H1 (cell line): ENCODE results near the gene BECN2. TPM values are rescaled to one million over a fixed set of nuclear protein-coding genes. Genes with fewer than 3 reads are reported as not detected.

Source experiments
- CTCF ChIA-PET: fragments of 300-600 bp; sonication (Branson Sonifier 250); formaldehyde crosslinking; loops from one replicate; lab custom pipeline; 2021; ENCODE audit not compliant: partially characterized antibody; lab: Charles Lee
- POLR2A ChIA-PET: fragments of 300-600 bp; sonication (Branson Sonifier 250); formaldehyde crosslinking; loops from one replicate; lab custom pipeline; 2021; ENCODE audit warnings: inconsistent platforms; ENCODE audit not compliant: partially characterized antibody; lab: Charles Lee
- DNase-seq, 2 experiments: peaks; one replicate each; pipeline versions ENCODE4 v3.0.0 to v3.0.0-alpha.2; 2010 to 2022; ENCODE audit warnings: low spot score in 2 of 2, low read depth in 1 of 2, mixed read lengths in 1 of 2
- FAIRE-seq: peaks from 2 replicates; lab custom pipeline; 2011; peaks lifted over from hg19 to GRCh38; lab: Jason Lieb, UNC
- H2AFZ ChIP-seq: 2 replicates; pipeline ENCODE4 v1.8.1; 2012; ENCODE audit warnings: low read length, inconsistent platforms
- H2AK5ac ChIP-seq: 2 replicates; pipeline ENCODE4 v1.6.1; 2013; ENCODE audit warnings: low read depth, low read length
- H2BK120ac ChIP-seq: replicated peaks from 2 replicates; pipeline ENCODE3; 2013; ENCODE audit warnings: low read depth, low read length, inconsistent platforms
- H2BK12ac ChIP-seq: 2 replicates; pipeline ENCODE4 v1.6.1; 2013; ENCODE audit warnings: low read depth, low read length
- H2BK15ac ChIP-seq: 2 replicates; pipeline ENCODE4 v1.6.1; 2013; ENCODE audit warnings: low read length
- H2BK20ac ChIP-seq: 2 replicates; pipeline ENCODE4 v1.6.1; 2013; ENCODE audit warnings: low read length
- H2BK5ac ChIP-seq: 2 replicates; pipeline ENCODE4 v1.6.1; 2013; ENCODE audit warnings: low read depth, low read length
- H3K14ac ChIP-seq: 2 replicates; pipeline ENCODE4 v1.6.1; 2013; ENCODE audit warnings: inconsistent platforms; ENCODE audit not compliant: insufficient read length
- H3K18ac ChIP-seq: 2 replicates; pipeline ENCODE4 v1.6.1; 2013; ENCODE audit warnings: low read length; ENCODE audit errors: extremely low read depth
- H3K23ac ChIP-seq: 2 replicates; pipeline ENCODE4 v1.6.1; 2013; ENCODE audit warnings: inconsistent platforms; ENCODE audit not compliant: insufficient read length
- H3K23me2 ChIP-seq: 2 replicates; pipeline ENCODE4 v1.6.1; 2013; ENCODE audit warnings: low read depth, low read length
- H3K27ac ChIP-seq: 2 replicates; pipeline ENCODE4 v1.6.1; 2011; ENCODE audit warnings: low read depth, low read length, inconsistent platforms
- H3K27me3 ChIP-seq, 4 experiments: replicated peaks in 1 of 4; 1 replicate in 1 of 4; 2 replicates in 3 of 4; pipeline versions ENCODE4 v1.6.1 to v1.8.1; 2011 to 2013; ENCODE audit warnings: low read length in 3 of 4, mild to moderate bottlenecking in 3 of 4, inconsistent platforms in 2 of 4, mixed read lengths in 2 of 4, moderate library complexity in 1 of 4; ENCODE audit not compliant: control insufficient read depth in 3 of 4, insufficient read depth in 3 of 4; ENCODE audit errors: extremely low read depth in 1 of 4
- H3K36me3 ChIP-seq, 4 experiments: 2 replicates each; pipeline versions ENCODE4 v1.6.1 to v1.8.1; 2011 to 2013; ENCODE audit warnings: mild to moderate bottlenecking in 4 of 4, low read length in 3 of 4, moderate library complexity in 2 of 4, control low read depth in 1 of 4, inconsistent platforms in 1 of 4; ENCODE audit not compliant: insufficient read depth in 4 of 4, control insufficient read depth in 2 of 4
- H3K4ac ChIP-seq: replicated peaks from 2 replicates; pipeline ENCODE3; 2013; ENCODE audit warnings: low read length, low read depth, mixed read lengths, inconsistent platforms; ENCODE audit not compliant: insufficient read length
- H3K4me1 ChIP-seq, 4 experiments: replicated peaks in 1 of 4; 1 replicate in 1 of 4; 2 replicates in 3 of 4; pipeline versions ENCODE4 v1.6.1 to v1.8.1; 2011 to 2013; ENCODE audit warnings: low read length in 3 of 4, inconsistent platforms in 2 of 4, mixed read lengths in 1 of 4; ENCODE audit not compliant: insufficient read depth in 4 of 4, control insufficient read depth in 3 of 4
- H3K4me2 ChIP-seq, 2 experiments: 2 replicates each; pipeline versions ENCODE4 v1.6.1 to v1.8.1; 2011 to 2013; ENCODE audit warnings: low read depth in 2 of 2, low read length in 2 of 2, control low read depth in 1 of 2, inconsistent platforms in 1 of 2, mild to moderate bottlenecking in 1 of 2; ENCODE audit not compliant: insufficient read depth in 1 of 2
- H3K4me3 ChIP-seq, 4 experiments: fragments of 200-600, 300-600 bp in 1 of 4; sonication (generic), shearing (Covaris generic), sonication (Bioruptor Twin) in 1 of 4; 2 replicates each; pipeline versions ENCODE4 v1.5.1 to v1.8.1; 2011 to 2016; ENCODE audit warnings: low read length in 4 of 4, low read depth in 3 of 4, control low read depth in 2 of 4, inconsistent platforms in 2 of 4, mild to moderate bottlenecking in 2 of 4, mixed read lengths in 1 of 4, moderate library complexity in 1 of 4; ENCODE audit not compliant: insufficient read depth in 2 of 4; ENCODE audit errors: extremely low read depth in 1 of 4
- H3K56ac ChIP-seq: replicated peaks from 2 replicates; pipeline ENCODE3; 2013; ENCODE audit warnings: low read depth, mild to moderate bottlenecking, mixed read lengths, low read length, inconsistent platforms; ENCODE audit not compliant: insufficient read length
- H3K79me1 ChIP-seq: 2 replicates; pipeline ENCODE4 v1.6.1; 2013; ENCODE audit warnings: low read depth, low read length, control low read depth
- H3K79me2 ChIP-seq, 2 experiments: 2 replicates each; pipeline versions ENCODE4 v1.6.1 to v1.8.1; 2012 to 2013; ENCODE audit warnings: low read length in 2 of 2, mild to moderate bottlenecking in 2 of 2, inconsistent platforms in 1 of 2; ENCODE audit not compliant: insufficient read depth in 2 of 2, control insufficient read depth in 1 of 2
- H3K9ac ChIP-seq, 4 experiments: replicated peaks in 1 of 4; 1 replicate in 1 of 4; 2 replicates in 3 of 4; pipeline versions ENCODE4 v1.6.1 to v1.8.1; 2011 to 2013; ENCODE audit warnings: low read depth in 3 of 4, low read length in 3 of 4, control low read depth in 2 of 4, mild to moderate bottlenecking in 2 of 4, moderate library complexity in 2 of 4, inconsistent platforms in 1 of 4; ENCODE audit errors: extremely low read depth in 1 of 4
- H3K9me3 ChIP-seq, 2 experiments: 2 replicates each; pipeline versions ENCODE4 v1.6.1 to v1.8.1; 2012 to 2013; ENCODE audit warnings: mild to moderate bottlenecking in 2 of 2, moderate library complexity in 2 of 2, control low read depth in 1 of 2, inconsistent platforms in 1 of 2, low read depth in 1 of 2, low read length in 1 of 2, mixed read lengths in 1 of 2; ENCODE audit not compliant: insufficient read depth in 2 of 2
- H4K20me1 ChIP-seq, 2 experiments: replicated peaks in 1 of 2; 2 replicates each; pipeline versions ENCODE3 to v1.8.1; 2011 to 2013; ENCODE audit warnings: inconsistent platforms in 2 of 2, low read length in 2 of 2, mild to moderate bottlenecking in 1 of 2; ENCODE audit not compliant: insufficient read depth in 2 of 2, control insufficient read depth in 1 of 2
- H4K5ac ChIP-seq: 2 replicates; pipeline ENCODE4 v1.6.1; 2013; ENCODE audit warnings: low read length, low read depth, mixed read lengths, inconsistent platforms; ENCODE audit not compliant: insufficient read length
- H4K8ac ChIP-seq: 2 replicates; pipeline ENCODE4 v1.8.0; 2013; ENCODE audit warnings: mild to moderate bottlenecking, moderate library complexity, low read length, inconsistent platforms; ENCODE audit not compliant: insufficient read depth; ENCODE audit errors: extremely low read depth
- H4K91ac ChIP-seq: replicated peaks from 2 replicates; pipeline ENCODE3; 2013; ENCODE audit warnings: low read length, mixed read lengths, inconsistent platforms; ENCODE audit not compliant: insufficient read length
- JUND ChIP-seq: IDR thresholded peaks from 2 replicates; pipeline ENCODE4 v1.6.1; 2011; ENCODE audit warnings: mild to moderate bottlenecking, improper control_type of control experiment, low read length
- SIX5 ChIP-seq: IDR thresholded peaks from 2 replicates; pipeline ENCODE4 v1.6.1; 2011; ENCODE audit warnings: mild to moderate bottlenecking, low read depth, low read length
- WGBS, 2 experiments: shearing (Covaris generic) in 1 of 2; methylation state at CpG; one replicate each; pipeline versions ENCODE4 v1.1.6 to v1.1.7; 2013 to 2015; ENCODE audit warnings: low lambda C conversion rate in 2 of 2, mixed read lengths in 2 of 2, inconsistent platforms in 1 of 2, low coverage in 1 of 2, missing lambda C conversion rate in 1 of 2; ENCODE audit not compliant: insufficient replicate concordance in 2 of 2, insufficient coverage in 1 of 2, insufficient read length in 1 of 2; ENCODE audit errors: extremely low coverage in 1 of 2, missing lambda C conversion rate in 1 of 2; 5-methylcytosine and 5-hydroxymethylcytosine counted together
- polyA plus RNA-seq, 7 experiments: library from polyadenylated mRNA; depleted of rRNA in 3 of 7; stranded (reverse) in 5 of 7; unstranded in 2 of 7; fragments of >200 nt in 5 of 7; fragments of 200-250 nt in 2 of 7; gene quantifications; 1 replicate in 5 of 7; 2 replicates in 1 of 7; 4 replicates in 1 of 7; pipeline versions ENCODE4 v1.2.1 to v1.2.3, GENCODE V29; 2011 to 2013; ENCODE audit warnings: missing spikeins in 2 of 7, mixed read lengths in 2 of 7
- total RNA-seq: library from RNA; stranded (reverse); fragmentation: NEBNext Ultra II Directional; extraction: Animal tissue kit (Norgen Biotek cat#: 25700); gene quantifications from 2 replicates; pipeline ENCODE4 v1.2.1, GENCODE V29; 2021

The BECN2 gene
- total and polyA plus RNA-seq, 2 of the 8 experiments (the other 6 are each of a cell fraction or from before 2014, with no cell fraction given) = not detected

GRCh38 chr1:241934201-241934848 lies 23.2 kb upstream of the BECN2 start:
- no peak for FAIRE-seq
- Histone ChIP-seq H3K27ac (no peak overlapping the region), H3K23me2 (no peaks in the 10 kb centered on the region), H2BK5ac (no peak overlapping the region), H4K8ac (no peak overlapping the region), H2BK20ac (no peak overlapping the region), H3K4me3 (no peak overlapping the region), H2BK12ac (no peak overlapping the region; the same call in 1 of the 2 replicates), H3K14ac (no peak overlapping the region), H2AFZ (0 out of 2 replicates have a peak overlapping the region, but pooled peaks have one; percentile 10), H2BK15ac (no peak overlapping the region), H2BK120ac (no peak overlapping the region), H4K91ac (no peak overlapping the region), H3K56ac (no peak overlapping the region), H3K9me3 (peaks cover 0 to 3% of the 10 kb centered on the region in 2 experiments; a peak in 1 of 4 replicates), H3K18ac (no peak overlapping the region), H3K23ac (no peak overlapping the region), H3K27me3 (no peaks in the 10 kb centered on the region), H3K4me1 (peaks cover 0 to 4% (median under 1%) of the 10 kb centered on the region in 4 experiments; a peak in 2 of 7 replicates), H3K79me1 (no peaks in the 10 kb centered on the region), H3K4me2 (no peak overlapping the region), H3K79me2 (no peaks in the 10 kb centered on the region), H3K4ac (no peak overlapping the region), H3K9ac (no peak overlapping the region; a peak in 1 of 7 replicates), H4K20me1 (no peaks in the 10 kb centered on the region), H2AK5ac (no peak overlapping the region), H4K5ac (no peak overlapping the region), H3K36me3 (no peaks in the 10 kb centered on the region)
- 80% methylated on average over 12 of the region's 12 CpGs; no CpG with 5 or more reads in 1 of the 2 experiments for WGBS, 2 experiments
- ChIA-PET CTCF (interaction anchor here (0.5 to 3.2 kb wide), 5 partner anchors 12 to 85 kb away, joined by 3 to 15 read pairs (median 11); partner anchors contain the start of gene MAP1LC3C), POLR2A (interaction anchor here (1.3 to 2.1 kb wide), 2 partner anchors 16 to 40 kb away, joined by 3 to 5 read pairs; no protein-coding TSS in a partner anchor)
- peak; percentile 13 to 57 for DNase-seq
- no peak for TF ChIP-seq SIX5
- peak; percentile 88 for TF ChIP-seq JUND
